ENCODE data around the gene ACOX2. TPM values are rescaled to one million over a fixed set of nuclear protein-coding genes. Genes with fewer than 3 reads are reported as not detected.
A peak's percentile ranks its signal among the peaks of the same experiment; 100 is the strongest.

Gene ACOX2
- polyA plus RNA-seq, 6 donors from 2014 or later = not detected

GRCh38 chr3:58573640-58574039 lies 36.6 kb upstream of the ACOX2 start:
- Mint-ChIP-seq H3K4me3 (peak overlapping the region in 1 of 8 donors; percentile 42), H3K9me3 (no peaks in the 10 kb centered on the region), H3K36me3 (no peaks in the 10 kb centered on the region), H3K4me1 (peaks cover 5 to 6% (median 5%) of the 10 kb centered on the region in 3 donors), H3K27ac (no peak overlapping the region), H3K27me3 (peaks cover 8 to 15% (median 13%) of the 10 kb centered on the region in 3 donors)
- DNase-seq = no peak
- no peak for ATAC-seq (ENCODE audit: low read depth in 2 of 2)

- Mint-ChIP-seq H3K9me3 (no peaks in the 10 kb centered on the region), H3K4me1 (peaks cover 7 to 9% (median 8%) of the 10 kb centered on the region in 3 donors), H3K27me3 (peaks cover 8 to 17% (median 13%) of the 10 kb centered on the region in 3 donors), H3K4me3 (no peak overlapping the region), H3K27ac (no peak overlapping the region), H3K36me3 (no peaks in the 10 kb centered on the region)
- DNase-seq = no peak
- no peak for ATAC-seq (ENCODE audit: low read depth in 2 of 2)
These were observed 35.7 kb upstream of the ACOX2 start for GRCh38 chr3:58572634-58573230.

DNA sequence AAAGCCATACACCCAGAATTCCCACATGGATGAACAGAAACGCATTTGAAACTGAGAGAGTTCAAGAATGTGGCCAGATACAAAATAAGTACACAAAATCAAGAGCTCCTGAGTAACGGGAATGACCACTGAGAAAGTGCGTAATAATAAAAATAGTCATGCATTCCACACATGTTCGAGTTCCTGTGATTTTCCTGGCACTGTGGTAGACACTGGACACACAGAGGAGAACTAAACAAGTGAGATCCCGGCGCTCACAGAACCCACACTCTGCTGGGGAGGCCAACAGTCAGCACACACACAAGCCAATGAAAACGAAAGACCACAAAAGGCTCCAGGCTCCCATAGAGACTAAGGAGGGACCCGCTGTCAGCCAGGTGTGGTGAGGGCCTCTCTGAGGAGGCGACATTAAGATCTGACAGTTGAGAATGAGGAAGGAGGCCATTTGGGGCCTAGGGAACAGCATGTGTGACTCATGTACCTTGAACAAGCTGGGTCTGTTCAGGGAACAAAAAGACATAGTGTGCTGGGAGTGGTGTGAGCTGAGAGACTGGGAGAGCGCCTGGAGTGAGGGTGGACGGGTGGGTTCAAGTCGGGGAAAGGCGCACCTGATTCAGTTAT lies 35.1 kb upstream of the ACOX2 start:
- DNase-seq = no peak
- no peak for ATAC-seq (ENCODE audit: low read depth in 2 of 2)
- peaks cover 7 to 9% (median 8%) of the 10 kb centered on the region in 3 donors for H3K4me1 Mint-ChIP-seq
- no peaks in the 10 kb centered on the region for H3K9me3 Mint-ChIP-seq
- no peak overlapping the region for H3K4me3 Mint-ChIP-seq
- peaks cover 8 to 17% (median 9%) of the 10 kb centered on the region in 3 donors for H3K27me3 Mint-ChIP-seq
- no peaks in the 10 kb centered on the region for H3K36me3 Mint-ChIP-seq
- H3K27ac Mint-ChIP-seq = no peak overlapping the region

DNA sequence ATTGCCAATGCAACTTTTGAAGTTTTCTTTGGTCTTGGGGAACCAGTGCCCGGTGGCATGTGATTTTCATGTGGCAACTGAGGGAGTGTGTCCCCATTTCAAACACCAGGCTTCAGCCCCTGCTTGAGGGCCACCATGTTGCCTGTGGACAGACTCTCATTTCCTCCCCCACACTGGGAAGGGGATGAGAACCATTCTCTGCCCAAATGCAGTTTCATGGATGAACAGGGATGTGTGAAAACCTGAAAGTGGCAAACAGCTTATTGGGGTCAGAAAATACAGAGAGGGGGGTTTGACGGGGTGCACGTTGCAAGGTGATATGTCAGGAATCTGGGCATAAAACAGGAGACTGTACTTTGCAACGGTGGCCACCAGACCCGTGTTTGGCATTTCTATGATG lies 33.9 kb upstream of the ACOX2 start:
- DNase-seq = no peak
- no peak overlapping the region for H3K27ac Mint-ChIP-seq
- peaks cover 7 to 9% (median 8%) of the 10 kb centered on the region in 3 donors for H3K4me1 Mint-ChIP-seq
- H3K27me3 Mint-ChIP-seq = peaks cover 7 to 13% (median 8%) of the 10 kb centered on the region in 3 donors
- H3K36me3 Mint-ChIP-seq = no peaks in the 10 kb centered on the region
- no peak for ATAC-seq (ENCODE audit: low read depth in 2 of 2)
- H3K4me3 Mint-ChIP-seq = no peak overlapping the region
- no peaks in the 10 kb centered on the region for H3K9me3 Mint-ChIP-seq

DNA sequence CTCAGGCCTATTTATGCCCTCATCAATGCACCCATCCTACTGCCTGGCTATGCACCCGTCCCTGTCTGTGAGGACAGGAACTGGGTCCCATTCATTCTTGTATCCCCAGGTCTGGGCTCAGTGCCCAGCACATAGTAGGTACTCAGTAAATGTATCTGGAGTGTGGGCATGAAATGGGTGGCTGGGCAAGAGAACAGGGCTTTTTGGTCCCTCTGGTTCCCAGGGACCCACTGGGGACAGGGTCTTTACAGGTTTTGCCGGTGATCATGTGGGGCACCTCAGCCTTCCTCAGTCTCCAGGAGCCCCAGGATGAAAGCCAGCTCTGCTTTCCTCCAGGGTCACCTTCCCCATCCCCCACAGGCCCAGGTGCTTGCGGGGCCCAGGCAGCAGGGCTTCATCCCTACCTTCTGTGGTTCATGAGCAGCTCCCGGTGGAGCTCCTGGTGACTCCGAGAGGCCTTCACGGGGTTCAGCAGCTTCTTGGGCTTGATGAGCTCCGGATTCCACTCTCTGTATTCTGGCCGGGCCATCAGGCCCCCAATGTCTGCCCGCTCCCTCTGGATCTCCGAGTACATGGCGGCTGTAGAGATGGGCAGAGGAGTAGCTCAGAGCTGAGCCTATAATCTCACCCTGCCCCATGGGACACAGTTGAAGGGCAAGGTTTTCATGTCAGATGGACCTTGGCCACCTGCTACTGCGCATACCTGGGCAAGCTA lies 32.5 kb upstream of the ACOX2 start:
- Mint-ChIP-seq H3K4me1 (peaks cover 7 to 9% (median 8%) of the 10 kb centered on the region in 3 donors), H3K36me3 (no peaks in the 10 kb centered on the region), H3K27ac (peak overlapping the region in 1 of 6 donors; percentile 33), H3K27me3 (peaks cover 4 to 9% (median 5%) of the 10 kb centered on the region in 3 donors), H3K9me3 (no peaks in the 10 kb centered on the region), H3K4me3 (peak overlapping the region in 1 of 8 donors; percentile 44)
- ATAC-seq (ENCODE audit: low read depth in 2 of 2) (no peak), DNase-seq (no peak)

DNA sequence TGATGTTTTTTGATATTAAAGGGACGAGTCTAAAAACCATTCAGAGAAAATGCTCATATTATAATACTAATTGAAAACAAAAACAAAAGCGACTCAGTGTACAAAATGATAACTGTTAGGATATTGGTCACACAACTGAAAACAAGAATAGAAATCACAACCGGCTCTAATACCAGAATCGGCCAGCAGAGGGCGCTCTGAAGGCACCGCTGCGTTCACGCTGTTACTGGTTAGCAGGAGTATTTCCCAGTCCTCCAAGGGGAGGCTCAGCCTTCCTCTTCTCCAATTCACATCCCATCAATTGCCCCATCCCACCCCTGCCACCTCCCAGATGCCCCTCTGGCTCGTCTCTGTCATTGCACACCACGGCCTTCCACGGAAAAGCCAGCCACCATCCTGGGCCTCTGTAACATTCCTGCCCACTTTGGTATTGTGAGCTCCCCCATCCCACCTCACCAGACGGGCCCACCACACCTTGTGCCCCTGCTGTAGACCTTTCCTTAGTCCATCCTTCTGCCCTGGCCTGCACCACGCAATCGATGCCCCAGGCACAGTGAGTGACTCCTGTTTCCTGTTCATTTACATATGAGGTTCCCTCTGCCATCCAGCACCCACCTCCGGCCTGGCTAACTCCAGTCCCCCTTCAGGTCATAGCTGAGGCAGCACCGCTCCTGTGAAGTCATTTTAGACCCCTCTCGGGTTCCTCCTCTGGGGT lies 31.7 kb upstream of the ACOX2 start:
- DNase-seq = peak; percentile 36
- Mint-ChIP-seq H3K9me3 (peaks cover 0 to 4% (median 0%) of the 10 kb centered on the region in 7 donors), H3K27ac (peak overlapping the region in 2 of 6 donors; percentile 33 to 56), H3K36me3 (no peaks in the 10 kb centered on the region), H3K27me3 (peaks cover 0 to 6% (median 1%) of the 10 kb centered on the region in 3 donors), H3K4me1 (peaks cover 7 to 9% (median 8%) of the 10 kb centered on the region in 3 donors), H3K4me3 (peak overlapping the region in 6 of 8 donors; percentile 36 to 89 (median 66))
- ATAC-seq (ENCODE audit: low read depth in 2 of 2) = peak in 1 of 2 donors; percentile 35

DNA sequence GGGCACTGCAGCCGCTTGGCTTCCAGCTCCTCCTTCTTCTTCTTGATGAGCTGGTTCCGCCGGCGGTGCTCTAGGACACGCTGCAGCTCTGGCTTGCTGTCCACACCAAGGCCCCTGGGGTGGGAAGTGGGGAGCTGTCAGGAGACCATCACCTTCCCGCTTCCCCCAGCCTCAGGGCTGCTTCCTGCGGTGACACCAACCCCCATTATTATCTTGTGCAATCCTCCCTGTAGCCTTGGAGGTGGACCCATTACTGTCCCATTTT lies 30.2 kb upstream of the ACOX2 start:
- Mint-ChIP-seq H3K4me3 (no peak overlapping the region), H3K27me3 (peaks cover 0 to 11% (median 6%) of the 10 kb centered on the region in 3 donors), H3K36me3 (no peaks in the 10 kb centered on the region), H3K9me3 (peaks cover 0 to 9% (median 0%) of the 10 kb centered on the region in 7 donors), H3K4me1 (peaks cover 7 to 9% (median 8%) of the 10 kb centered on the region in 3 donors), H3K27ac (peak overlapping the region in 1 of 6 donors; percentile 54)
- ATAC-seq (ENCODE audit: low read depth in 2 of 2) (no peak), DNase-seq (no peak)

GRCh38 chr3:58566398-58567250 lies 29.6 kb upstream of the ACOX2 start:
- peaks cover 0 to 9% (median 0%) of the 10 kb centered on the region in 7 donors for H3K9me3 Mint-ChIP-seq
- peaks cover 7 to 9% (median 8%) of the 10 kb centered on the region in 3 donors for H3K4me1 Mint-ChIP-seq
- H3K27ac Mint-ChIP-seq = no peak overlapping the region
- no peak overlapping the region for H3K4me3 Mint-ChIP-seq
- H3K27me3 Mint-ChIP-seq = peaks cover 0 to 11% (median 6%) of the 10 kb centered on the region in 3 donors
- ATAC-seq (ENCODE audit: low read depth in 2 of 2) (no peak), DNase-seq (no peak)
- H3K36me3 Mint-ChIP-seq = no peaks in the 10 kb centered on the region

GRCh38 chr3:58565621-58566397 lies 28.8 kb upstream of the ACOX2 start:
- DNase-seq (no peak), ATAC-seq (ENCODE audit: low read depth in 2 of 2) (no peak)
- H3K4me3 Mint-ChIP-seq = no peak overlapping the region
- H3K27me3 Mint-ChIP-seq = peaks cover 0 to 11% (median 6%) of the 10 kb centered on the region in 3 donors
- H3K27ac Mint-ChIP-seq = no peak overlapping the region
- H3K36me3 Mint-ChIP-seq = no peaks in the 10 kb centered on the region
- peaks cover 0 to 9% (median 0%) of the 10 kb centered on the region in 7 donors for H3K9me3 Mint-ChIP-seq
- H3K4me1 Mint-ChIP-seq = peaks cover 7 to 9% (median 8%) of the 10 kb centered on the region in 3 donors

DNA sequence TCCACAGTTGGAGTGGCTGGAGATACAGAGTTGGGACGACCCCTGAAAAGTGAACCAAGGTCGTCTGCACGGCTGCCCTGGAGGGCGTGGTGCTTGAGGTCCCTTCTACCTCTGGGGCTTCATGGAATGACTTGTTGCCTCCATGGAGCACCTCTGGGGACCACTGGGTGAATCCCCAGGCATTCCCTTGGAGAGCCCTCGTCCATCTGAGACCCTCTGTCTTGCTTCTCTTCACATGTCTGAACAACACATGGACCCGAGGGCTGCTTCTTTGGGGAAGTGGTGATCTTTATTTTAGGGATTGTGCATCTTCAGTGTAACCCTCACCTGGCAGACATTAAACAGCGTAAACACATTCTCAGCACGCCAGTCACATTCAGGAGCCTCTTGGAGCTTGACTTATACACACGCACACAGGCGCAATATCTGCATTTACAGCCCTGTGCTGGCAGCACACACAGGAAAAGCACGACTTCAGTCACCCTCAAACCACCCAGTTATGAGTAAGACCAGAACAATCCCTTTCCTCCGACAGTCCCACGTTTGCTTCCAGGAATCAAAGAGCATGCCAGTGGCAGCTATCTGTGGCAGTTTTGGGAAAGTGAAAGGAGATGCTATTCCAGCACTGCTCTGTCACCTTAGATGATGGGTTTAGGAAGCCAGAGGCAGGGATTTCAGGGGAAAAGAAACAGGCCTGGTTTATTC lies 27.6 kb upstream of the ACOX2 start:
- H3K9me3 Mint-ChIP-seq = peaks cover 0 to 9% (median 0%) of the 10 kb centered on the region in 7 donors
- H3K4me1 Mint-ChIP-seq = peaks cover 7 to 9% (median 8%) of the 10 kb centered on the region in 3 donors
- DNase-seq (no peak), ATAC-seq (ENCODE audit: low read depth in 2 of 2) (no peak)
- H3K27ac Mint-ChIP-seq = peak overlapping the region in 1 of 6 donors; percentile 49
- H3K27me3 Mint-ChIP-seq = peaks cover 0 to 11% (median 6%) of the 10 kb centered on the region in 3 donors
- H3K36me3 Mint-ChIP-seq = no peaks in the 10 kb centered on the region
- no peak overlapping the region for H3K4me3 Mint-ChIP-seq

DNA sequence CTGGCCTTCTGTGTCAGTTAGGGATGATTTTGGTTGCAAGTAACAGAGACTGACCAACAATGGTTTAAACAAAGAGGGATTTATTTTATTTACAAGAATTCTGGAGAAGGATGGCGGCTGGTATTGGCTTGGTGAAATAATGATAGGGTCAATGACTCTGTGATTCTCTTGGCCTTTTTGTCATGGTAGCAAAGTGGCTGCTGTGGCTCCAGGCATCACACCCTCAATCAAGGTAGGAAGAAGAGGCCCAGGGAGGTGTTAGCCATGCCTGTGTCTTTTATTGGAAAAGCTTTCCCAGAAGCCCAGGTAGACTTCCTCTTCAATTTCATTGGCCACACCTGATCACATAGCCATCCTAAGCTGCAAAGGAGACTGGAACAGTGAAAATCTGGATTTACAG lies 27.1 kb upstream of the ACOX2 start:
- H3K27ac Mint-ChIP-seq = no peak overlapping the region
- peaks cover 0 to 9% (median 0%) of the 10 kb centered on the region in 7 donors for H3K9me3 Mint-ChIP-seq
- H3K27me3 Mint-ChIP-seq = peaks cover 0 to 11% (median 6%) of the 10 kb centered on the region in 3 donors
- DNase-seq = no peak
- H3K36me3 Mint-ChIP-seq = no peaks in the 10 kb centered on the region
- ATAC-seq (ENCODE audit: low read depth in 2 of 2) = no peak
- peak overlapping the region in 1 of 8 donors; percentile 38 for H3K4me3 Mint-ChIP-seq
- peaks cover 6 to 7% (median 6%) of the 10 kb centered on the region in 3 donors for H3K4me1 Mint-ChIP-seq
